PC-9 (cell line): Measurements from ENCODE around the gene MTREX.

ENCODE experiments used
- CTCF ChIP-seq: fragments of 200-600 bp; sonication (generic); conservative IDR thresholded peaks from 2 replicates; pipeline ENCODE4 v1.6.1; 2017; ENCODE audit warnings: mixed run types, antibody characterized with exemption, mild to moderate bottlenecking, moderate library complexity
- EZH2 ChIP-seq: fragments of 200-600 bp; sonication (generic); IDR thresholded peaks from 2 replicates; pipeline ENCODE4 v1.8.0; 2017; ENCODE audit warnings: antibody characterized with exemption, low read depth

- TF ChIP-seq CTCF (no peak), EZH2 (no peak)
Observed at GRCh38 chr5:55364537-55365055, 56.8 kb downstream of the MTREX start.
